Fibroblast of skin of left quadriceps (primary cell): ENCODE measurements around the gene SCN3B.

Source experiments
- DNase-seq, 2 experiments: peaks; one replicate each; pipeline ENCODE4 v3.0.0-alpha.2; 2013; ENCODE audit warnings: low read depth in 2 of 2

SCN3B gene

DNA sequence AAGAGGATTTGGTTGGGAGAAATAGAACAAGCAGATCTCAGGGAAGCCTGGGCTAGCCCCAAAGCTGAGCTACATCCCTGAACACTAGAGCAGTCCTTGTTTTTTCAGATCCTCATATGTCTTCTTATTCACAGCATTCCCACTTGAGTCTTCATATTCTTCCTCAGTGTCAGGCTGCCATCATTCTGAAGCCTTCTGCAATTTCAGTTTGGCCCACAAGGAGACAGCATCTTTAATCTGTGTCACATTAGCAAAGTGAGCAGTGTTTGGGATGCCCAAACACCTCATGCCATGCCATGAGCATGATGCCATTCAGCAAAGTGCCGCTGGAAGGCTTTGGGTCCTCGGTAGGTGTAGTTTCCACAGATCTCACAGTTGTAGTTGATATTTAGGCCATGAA is 56.6 kb downstream of the SCN3B start:
- DNase-seq: no peak

DNA sequence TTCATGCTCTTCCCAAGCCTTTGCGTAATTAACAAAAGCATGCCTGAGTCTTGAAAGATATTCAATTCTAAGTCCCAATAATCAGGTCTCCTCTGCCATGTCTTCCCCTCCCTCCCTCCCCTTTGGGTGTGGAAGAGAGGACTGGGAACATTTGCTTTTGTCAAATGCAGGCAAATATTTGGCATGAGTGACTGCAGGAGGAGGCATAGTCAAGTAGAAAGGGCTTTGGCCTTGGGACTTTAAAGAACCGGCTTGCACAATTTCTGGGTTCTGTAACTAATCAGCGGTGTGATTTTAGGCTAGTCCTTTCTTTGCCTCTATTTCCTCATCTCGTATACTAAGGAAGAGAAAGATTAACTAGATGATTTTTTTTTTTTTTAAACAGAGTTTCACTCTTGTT is 59.5 kb downstream of the SCN3B start:
- no peak for DNase-seq

DNA sequence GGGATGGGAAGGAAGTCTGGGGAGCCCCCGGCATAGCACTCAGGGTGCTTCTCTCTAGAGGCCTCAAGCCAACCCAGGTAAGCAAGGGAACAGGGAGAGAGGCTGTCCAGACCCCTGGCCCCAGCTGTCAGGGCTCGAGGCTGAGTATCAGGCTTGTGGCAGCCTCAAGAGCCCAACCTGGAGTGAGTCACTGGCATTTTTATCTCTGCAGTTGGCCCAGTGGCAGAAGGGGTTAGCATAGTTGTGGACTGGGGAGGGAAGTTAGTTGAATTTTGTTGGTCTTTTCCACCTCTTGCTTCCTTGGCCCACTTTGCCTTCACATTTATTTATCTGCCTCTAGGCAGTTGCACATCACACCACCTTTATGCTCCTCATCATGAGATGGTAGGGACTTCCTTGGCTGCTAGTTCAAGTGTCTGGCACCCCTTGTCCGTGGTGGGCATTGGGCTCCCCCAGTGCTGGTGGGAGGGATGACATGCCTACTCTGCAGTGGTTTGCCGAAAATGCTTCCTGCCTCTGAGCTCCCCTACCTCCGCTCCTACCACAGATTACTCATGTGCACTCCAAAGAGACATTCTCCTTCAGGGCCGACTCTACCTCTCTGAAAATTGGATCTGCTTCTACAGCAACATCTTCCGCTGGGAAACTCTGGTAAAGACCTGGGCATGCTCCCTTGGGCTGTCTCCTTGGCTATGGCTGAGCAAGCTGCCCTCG is 60.1 kb downstream of the SCN3B start:
- DNase-seq: no peak

DNA sequence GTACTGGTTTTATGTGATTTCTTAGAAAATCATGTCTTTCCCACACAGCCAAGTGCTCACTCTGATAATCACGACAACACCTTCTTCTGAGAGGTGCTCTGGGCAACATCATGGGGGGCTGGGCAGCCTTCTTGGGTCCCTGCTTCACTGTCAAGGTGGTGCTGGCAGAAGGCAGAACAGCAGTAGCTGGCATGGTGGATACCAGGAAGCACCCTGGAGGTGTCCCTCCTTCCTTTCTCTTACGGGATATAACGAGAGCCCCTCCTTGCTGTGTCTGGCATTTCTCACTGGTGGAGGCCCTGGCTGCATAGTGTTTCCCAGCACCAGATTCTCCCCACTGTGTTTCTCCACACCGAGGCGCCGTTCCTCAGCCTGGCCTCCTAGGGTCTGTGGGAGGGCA is 60.9 kb downstream of the SCN3B start:
- DNase-seq: no peak

DNA sequence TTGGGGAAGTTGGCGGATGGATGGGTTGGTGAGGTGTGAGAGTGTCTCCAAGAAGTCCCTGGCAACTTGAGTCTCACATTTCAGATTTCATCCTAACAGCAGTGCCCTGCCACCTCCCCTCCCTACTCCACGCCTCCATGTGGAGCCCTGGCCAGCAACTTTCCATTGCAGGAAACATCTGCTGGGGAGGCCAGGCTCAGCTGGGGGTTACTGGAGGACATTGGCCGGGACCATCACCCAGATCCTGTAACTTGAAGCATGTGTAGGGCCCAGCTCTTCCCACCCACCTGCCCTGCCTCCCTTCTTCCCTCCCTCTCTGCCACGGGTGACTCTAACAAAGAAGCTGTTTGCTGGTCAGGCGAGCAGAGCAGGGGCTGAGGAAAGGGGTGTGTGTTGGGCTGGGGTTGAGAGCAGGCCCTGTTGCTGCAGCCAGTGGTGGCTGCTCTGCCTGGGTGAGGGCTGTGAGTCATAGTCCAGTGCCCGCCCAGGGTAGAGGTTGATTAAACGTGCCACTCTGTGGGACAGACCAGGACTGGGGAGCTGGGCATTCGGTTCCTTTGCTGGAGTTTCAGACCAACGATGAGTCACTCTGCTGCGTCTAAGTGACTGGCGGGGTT is 64.0 kb downstream of the SCN3B start:
- no peak for DNase-seq

DNA sequence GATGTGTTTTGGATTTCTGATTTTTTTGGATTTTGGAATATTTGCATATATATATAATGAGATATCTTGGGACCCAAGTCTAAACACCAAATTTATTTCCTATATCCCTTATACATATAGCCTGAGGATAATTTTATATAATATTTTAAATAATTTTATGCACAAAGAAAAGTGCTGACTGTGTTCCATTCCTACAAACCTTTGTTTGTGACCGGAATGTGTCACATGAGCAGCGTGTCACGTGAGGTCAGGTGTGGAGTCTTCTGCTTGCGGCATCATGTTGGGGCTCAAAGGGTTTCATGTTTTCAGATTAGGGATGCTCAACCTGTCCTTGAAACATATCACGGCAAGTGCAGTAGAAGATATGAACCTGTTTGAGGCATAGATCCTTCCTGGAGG is 65.6 kb downstream of the SCN3B start:
- no peak for DNase-seq

DNA sequence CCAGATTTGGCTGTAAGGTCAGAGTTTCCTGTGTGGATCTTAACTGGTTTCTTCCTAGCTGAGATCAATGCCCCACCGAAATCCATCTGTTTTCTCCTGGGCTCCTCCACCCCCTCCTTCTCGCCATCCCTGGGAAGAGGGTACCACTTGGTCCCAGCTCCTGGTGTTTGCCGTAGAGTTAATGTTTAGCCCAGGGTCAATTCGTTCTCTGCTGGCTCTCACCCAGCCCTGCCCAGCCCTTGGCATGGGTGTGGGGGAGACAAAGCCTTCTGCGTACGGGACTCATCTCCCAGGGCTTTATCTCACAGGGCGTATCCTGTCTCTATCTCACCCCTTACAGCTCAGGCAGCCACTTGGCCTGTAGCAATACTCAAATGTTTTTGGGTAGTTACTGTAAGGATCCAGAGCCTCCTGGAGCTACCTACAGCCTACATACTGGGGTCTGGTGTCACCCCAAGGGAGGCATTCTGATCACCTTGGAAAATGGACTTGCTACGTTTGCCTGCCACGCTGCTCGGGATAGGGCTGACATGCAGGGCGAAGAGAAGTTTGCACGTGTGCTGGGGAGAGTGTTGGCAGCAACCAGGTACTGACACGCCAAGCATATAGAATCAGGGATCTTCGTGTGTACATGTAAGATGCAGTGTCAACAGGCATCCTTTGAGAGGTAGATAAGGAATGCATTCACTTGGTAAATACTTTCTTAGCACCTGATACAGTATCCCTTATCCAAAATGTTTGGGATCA is 66.1 kb downstream of the SCN3B start:
- DNase-seq: no peak

DNA sequence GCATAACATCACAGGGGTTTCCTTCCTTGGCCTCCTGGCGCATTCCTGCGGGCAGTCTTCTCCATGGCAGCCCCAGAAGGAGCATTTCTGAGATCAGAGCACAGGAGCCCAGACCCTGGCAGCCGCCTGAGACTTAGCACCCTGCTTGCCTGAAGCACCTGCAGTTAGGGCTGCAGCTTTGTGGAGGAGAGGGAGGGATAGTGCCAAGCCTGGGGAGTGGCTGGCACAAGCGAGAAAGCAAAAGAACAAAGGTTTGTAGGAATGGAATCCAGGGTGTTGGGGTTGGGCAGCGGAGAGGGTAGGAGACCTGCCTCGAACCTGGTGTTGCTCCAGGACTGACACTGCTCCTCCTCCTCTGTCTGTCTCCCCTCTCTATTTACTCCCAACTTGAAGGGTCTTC is 66.9 kb downstream of the SCN3B start:
- no peak for DNase-seq

DNA sequence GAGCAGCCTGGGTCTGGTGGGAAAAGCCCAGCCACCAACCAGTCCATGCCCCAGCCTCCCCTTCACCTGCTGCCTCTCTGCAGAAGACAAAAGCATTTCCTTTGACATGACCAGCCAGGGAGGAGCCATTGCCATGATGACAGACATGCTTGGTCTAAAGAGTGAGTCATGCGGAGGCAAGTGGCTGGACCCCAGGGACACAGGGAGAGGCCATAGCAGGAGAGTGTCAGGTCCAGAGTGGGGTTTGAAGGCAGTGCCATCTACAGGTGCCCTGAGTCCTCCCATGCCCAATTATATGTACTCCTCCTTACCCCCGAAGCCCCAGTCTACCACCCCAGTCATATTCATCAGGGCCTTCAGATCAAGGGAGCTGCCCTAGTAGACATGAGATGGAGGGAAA is 67.4 kb downstream of the SCN3B start:
- no peak for DNase-seq

DNA sequence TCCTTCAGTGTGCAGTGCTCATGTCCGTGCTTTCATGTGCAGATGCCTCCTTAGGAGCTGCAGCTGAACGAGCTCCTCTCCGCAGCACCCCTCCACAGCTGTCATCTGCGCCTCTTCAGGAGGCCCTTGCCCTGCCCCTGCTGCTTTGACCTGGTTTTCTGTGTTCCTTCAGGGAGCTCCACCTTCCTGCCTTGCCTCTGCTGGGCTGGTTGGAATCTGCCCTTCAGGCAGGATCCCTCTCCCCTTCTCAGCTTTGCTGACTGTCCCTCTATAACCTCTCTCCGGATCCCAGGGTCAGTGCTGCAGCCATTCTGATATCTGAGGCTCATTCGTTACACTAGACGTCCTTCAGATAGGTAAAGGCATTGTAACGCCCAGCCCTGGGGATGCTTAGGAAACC is 67.9 kb downstream of the SCN3B start:
- DNase-seq: no peak

DNA sequence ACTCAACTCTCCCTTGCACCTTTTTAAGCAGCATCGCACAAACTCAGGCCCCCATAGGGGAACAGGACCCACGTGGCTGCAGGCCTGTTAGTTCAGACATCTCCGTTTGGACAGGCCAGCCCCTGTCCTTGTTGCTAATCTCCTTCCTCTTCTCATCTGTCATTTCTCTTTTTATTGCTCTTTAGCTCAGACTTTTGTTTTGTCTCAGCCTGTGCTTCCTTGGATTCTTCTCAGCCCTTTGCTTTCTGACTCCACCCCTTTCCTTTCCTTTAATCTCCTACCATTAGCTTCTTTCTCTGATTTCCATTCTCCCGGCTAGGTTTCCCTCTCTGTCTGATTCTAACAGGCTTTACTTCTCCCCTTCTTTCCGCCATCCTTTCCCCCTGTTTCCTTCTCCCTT is 68.7 kb downstream of the SCN3B start:
- DNase-seq: no peak

DNA sequence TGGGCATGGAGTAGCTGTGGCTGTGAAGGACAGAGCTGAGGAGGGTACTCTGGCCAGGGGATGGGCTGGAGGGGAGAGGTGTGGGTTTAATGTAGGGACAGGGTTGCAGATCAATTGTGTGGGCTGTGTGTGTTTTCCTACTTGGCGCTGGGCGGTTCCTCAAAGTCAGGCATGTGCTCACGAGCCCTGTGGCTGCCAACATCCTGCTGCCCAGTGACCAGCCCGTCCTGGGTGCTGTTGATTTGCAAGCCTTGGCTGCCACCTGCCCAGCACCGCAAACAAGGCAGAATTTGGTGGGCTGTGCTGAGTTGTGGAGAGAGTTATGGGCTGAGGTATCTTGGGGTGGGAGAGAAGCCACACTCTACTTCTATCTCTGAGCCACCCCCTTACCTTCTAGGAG is 69.2 kb downstream of the SCN3B start:
- DNase-seq: no peak

DNA sequence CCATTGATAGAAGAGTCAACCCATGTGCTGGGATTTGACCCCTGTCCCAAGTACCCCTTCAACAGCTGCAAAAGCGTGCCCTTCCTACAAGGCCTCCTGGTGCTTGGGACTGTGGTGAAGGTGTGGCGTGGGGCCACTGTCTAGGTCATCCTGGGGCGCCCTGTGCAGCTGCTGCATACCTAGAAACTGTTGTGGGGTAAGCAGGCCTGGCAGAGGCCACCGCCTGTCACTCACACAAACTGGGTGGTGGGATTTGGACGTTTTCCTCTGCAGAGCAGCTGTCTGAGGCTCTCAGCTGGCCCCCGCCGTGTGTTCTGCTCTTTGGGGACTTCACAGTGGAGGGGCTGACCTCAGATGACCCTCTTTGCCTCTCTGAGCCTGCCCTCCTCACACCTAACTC is 69.7 kb downstream of the SCN3B start:
- no peak for DNase-seq

DNA sequence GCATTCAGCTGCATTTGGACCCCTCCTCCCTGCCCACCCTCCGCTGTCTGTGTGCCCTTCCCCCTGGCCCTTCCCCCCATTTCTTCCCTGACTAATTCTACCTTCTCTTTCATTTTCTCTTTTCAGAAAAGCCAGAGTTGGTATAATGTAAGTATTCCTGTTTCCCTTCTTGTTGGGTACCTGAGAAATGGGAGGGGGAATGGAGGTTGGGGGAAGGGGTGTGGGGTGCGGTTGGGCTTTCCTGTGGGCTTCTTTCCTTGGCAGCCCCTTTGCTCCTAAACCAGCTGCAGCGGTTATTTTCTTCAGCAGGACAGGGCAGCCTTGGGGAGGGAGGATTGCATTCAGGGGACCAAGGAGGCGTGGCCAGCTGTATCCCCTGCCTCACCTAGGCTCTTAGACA is 70.2 kb downstream of the SCN3B start:
- DNase-seq: no peak

DNA sequence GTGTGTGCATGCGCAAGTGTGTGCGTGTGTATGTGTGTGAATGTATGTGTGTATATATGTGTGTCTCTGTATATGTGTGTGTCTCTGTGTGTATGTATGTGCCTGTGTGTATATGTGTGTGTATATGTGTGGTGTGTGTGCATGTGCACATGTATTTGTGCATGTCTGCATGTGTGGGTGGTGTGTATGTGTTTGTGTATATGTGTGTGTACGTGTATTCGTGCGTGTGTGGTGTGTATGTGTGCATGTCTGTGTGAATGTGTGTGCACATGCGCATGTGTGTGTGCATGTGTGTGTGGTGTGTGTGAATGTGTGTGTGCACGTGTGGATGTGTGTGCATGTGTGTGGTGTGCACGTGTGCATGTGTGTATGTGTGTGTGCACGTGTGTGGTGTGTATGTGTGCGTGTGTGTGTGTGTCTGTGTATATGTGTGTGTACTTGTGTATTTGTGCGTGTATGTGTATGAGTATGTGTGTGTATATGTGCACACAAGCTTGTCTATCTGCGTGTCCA is 71.4 kb downstream of the SCN3B start:
- DNase-seq: no peak

DNA sequence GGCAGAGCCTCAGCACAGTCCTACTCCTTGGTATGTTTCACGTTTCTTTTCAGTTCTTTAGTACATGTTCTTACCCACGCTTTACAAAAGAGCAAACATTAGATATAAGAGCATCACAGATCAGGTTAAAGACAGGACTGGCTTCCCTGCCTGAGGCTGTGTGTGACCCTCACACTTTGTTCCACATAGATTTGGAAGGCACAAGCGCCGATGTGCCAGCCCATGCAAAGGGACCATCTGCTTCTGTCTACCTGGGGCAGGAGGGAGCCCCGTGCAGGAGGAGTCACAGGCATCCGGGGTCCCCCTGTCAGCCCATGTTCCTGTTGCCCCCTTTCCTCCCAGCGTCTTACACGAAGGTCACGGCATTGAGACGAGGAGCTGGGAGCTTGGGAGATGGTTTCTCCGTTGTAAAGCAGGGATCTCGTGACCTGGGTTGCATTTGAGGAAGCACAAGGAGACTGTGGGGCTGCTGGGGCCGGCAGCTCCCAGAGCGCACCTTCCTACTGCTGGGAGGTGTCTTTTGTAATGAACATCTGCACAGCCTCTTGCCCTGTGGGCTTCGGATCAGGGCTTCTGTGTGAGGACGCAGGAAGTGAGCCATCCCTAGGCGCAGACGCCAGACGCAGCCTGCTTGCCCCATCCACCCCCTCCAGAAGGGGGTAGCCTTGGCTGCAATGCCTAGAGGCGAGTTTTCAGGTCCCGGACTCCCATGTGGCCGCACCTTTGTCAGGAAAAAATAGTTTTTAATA is 72.6 kb downstream of the SCN3B start:
- DNase-seq: no peak

DNA sequence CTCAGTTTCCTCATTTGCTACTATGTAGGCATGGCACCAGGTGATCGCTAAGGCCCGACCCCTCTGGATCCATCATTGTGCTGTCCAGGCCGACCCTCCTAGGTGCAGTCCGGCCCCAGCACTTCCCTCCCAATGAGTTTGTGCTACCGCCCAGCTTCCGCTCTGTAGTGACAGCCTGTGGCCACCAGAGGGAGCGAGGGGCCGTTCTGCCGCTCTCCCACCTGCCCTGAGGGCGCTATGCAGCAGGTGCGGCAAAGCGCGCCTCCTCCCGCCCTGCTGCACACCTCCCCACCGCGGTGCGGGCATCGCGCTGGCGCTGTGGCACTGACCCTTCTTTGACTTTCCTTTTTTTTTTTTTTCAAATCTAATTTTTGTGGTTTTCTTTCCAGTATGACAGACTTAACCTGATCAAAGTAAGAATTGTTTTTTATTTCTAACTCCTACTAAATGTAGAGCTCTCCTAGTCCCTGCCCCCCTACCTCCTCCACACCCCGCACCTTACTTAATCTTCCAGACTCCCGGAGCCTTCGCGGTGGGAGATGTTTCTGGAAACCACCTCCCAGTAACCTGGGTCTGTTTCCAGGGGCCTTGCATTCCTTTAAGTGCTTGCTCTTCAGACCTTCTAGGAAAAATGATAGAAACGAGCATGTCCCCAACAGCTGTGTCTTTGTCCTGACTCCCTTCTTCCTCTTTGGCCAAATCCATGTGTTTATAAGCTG is 73.7 kb downstream of the SCN3B start:
- DNase-seq: no peak

DNA sequence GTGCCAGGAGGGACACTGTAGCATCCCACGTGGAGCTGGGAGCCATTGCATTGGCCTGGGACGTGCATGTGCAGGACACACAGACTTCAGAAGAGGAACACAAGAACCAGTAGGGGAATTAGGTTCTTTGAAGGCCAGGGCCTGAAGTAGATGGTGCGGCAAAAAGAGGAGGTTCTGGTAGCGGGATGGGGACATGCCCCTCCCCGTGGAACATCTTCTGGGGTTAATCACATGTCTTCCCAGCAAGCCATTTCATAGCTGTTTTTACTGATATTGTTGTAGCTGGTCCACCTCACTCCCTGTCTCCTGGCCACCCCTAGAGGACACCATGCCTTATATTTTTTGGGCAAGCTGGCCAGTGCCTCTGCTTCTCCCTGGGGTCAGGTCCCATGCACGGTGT is 74.3 kb downstream of the SCN3B start:
- DNase-seq: no peak

DNA sequence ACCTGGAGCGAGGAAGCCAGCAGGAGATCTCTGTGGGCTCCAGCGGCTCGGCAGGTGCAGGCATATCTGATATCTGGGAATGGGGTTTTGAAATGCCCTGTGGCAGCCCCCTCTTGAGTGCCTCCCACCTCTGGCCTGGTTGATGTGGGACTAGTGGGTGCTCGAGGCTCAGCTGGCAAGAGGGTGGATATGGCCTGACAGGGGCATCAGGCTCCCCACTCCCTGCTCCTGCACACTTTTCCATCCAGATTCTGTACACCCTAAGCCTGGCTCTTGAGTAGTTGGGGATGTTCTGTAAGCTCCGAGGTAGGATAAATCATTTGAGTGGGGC is 75.0 kb downstream of the SCN3B start:
- DNase-seq: no peak
